Liver (tissue), 9 donors: ENCODE measurements around the gene TMEM120B. TPM values are rescaled to one million over a fixed set of nuclear protein-coding genes. Genes with fewer than 3 reads are reported as not detected.

Source experiments
- DNase-seq: peaks from one replicate; pipeline ENCODE4 v3.0.0-alpha.2; 2017; ENCODE audit warnings: low spot score
- H3K27ac ChIP-seq, 2 donors: one replicate each; pipeline ENCODE4 v1.7.0; 2013; ENCODE audit warnings: inconsistent platforms in 2 of 2, low read length in 2 of 2, control low read depth in 1 of 2, low read depth in 1 of 2, mild to moderate bottlenecking in 1 of 2
- H3K27me3 ChIP-seq, 4 donors: one replicate each; pipeline versions ENCODE4 v1.6.1 to v1.7.0; 2013; ENCODE audit warnings: low read length in 3 of 4, inconsistent platforms in 1 of 4, mild to moderate bottlenecking in 1 of 4, moderate library complexity in 1 of 4; ENCODE audit not compliant: control insufficient read depth in 4 of 4, insufficient read depth in 4 of 4
- H3K36me3 ChIP-seq, 4 donors: one replicate each; pipeline versions ENCODE4 v1.6.1 to v1.7.0; 2013; ENCODE audit warnings: low read length in 3 of 4, mild to moderate bottlenecking in 3 of 4, low read depth in 1 of 4, moderate library complexity in 1 of 4; ENCODE audit not compliant: control insufficient read depth in 4 of 4, insufficient read depth in 3 of 4
- H3K4me1 ChIP-seq, 4 donors: one replicate each; pipeline versions ENCODE4 v1.6.1 to v1.7.0; 2013; ENCODE audit warnings: low read length in 3 of 4, mild to moderate bottlenecking in 3 of 4, moderate library complexity in 1 of 4; ENCODE audit not compliant: control insufficient read depth in 4 of 4, insufficient read depth in 4 of 4
- H3K4me3 ChIP-seq, 3 donors: one replicate each; pipeline versions ENCODE4 v1.6.1 to v1.7.0; 2013; ENCODE audit warnings: low read length in 3 of 3, control low read depth in 1 of 3, low read depth in 1 of 3, mild to moderate bottlenecking in 1 of 3
- H3K9ac ChIP-seq, 2 donors: one replicate each; pipeline ENCODE4 v1.7.0; 2013; ENCODE audit warnings: low read length in 2 of 2, mild to moderate bottlenecking in 2 of 2, moderate library complexity in 2 of 2, control low read depth in 1 of 2, low read depth in 1 of 2
- H3K9me3 ChIP-seq, 4 donors: one replicate each; pipeline versions ENCODE4 v1.6.1 to v1.7.0; 2013; ENCODE audit warnings: low read length in 3 of 4; ENCODE audit not compliant: control insufficient read depth in 4 of 4
- ATF3 ChIP-seq: IDR thresholded peaks from 2 replicates; pipeline ENCODE4 v1.6.1; 2016; ENCODE audit warnings: antibody characterized with exemption
- CTCF ChIP-seq: fragments of 150-350 bp; IDR thresholded peaks from 2 replicates; pipeline ENCODE4 v1.5.1; 2017; ENCODE audit warnings: improper control_type of control experiment, low read depth, low read length; ENCODE audit not compliant: missing input control
- EGR1 ChIP-seq, 2 donors: IDR thresholded peaks; 2 replicates each; pipeline ENCODE4 v1.6.1; 2016 to 2018; ENCODE audit warnings: antibody characterized with exemption in 2 of 2, low read depth in 2 of 2
- FOXA1 ChIP-seq: IDR thresholded peaks from 2 replicates; pipeline ENCODE4 v1.6.1; 2016; ENCODE audit warnings: antibody characterized with exemption
- GABPA ChIP-seq, 2 donors: IDR thresholded peaks in 1 of 2; conservative IDR thresholded peaks in 1 of 2; 2 replicates each; pipeline ENCODE4 v1.6.1; 2016; ENCODE audit warnings: antibody characterized with exemption in 2 of 2, mild to moderate bottlenecking in 1 of 2, moderate library complexity in 1 of 2
- HNF4A ChIP-seq, 2 donors: conservative IDR thresholded peaks; 2 replicates each; pipeline ENCODE4 v1.6.1; 2016; ENCODE audit warnings: antibody characterized with exemption in 2 of 2, mild to moderate bottlenecking in 2 of 2
- HNF4G ChIP-seq: IDR thresholded peaks from 2 replicates; pipeline ENCODE4 v1.6.1; 2016; ENCODE audit warnings: antibody characterized with exemption
- JUND ChIP-seq, 2 donors: IDR thresholded peaks; 2 replicates each; pipeline ENCODE4 v1.6.1; 2016; ENCODE audit warnings: antibody characterized with exemption in 2 of 2
- MAX ChIP-seq: IDR thresholded peaks from 2 replicates; pipeline ENCODE4 v1.6.1; 2016; ENCODE audit warnings: antibody characterized with exemption
- NR2F2 ChIP-seq: IDR thresholded peaks from 2 replicates; pipeline ENCODE4 v1.6.1; 2016; ENCODE audit warnings: antibody characterized with exemption
- RAD21 ChIP-seq, 2 donors: IDR thresholded peaks; 2 replicates each; pipeline ENCODE4 v1.6.1; 2016; ENCODE audit warnings: antibody characterized with exemption in 2 of 2, mild to moderate bottlenecking in 2 of 2
- REST ChIP-seq: IDR thresholded peaks from 2 replicates; pipeline ENCODE4 v1.6.1; 2016; ENCODE audit warnings: antibody characterized with exemption, mild to moderate bottlenecking
- SP1 ChIP-seq: IDR thresholded peaks from 2 replicates; pipeline ENCODE4 v1.6.1; 2018; ENCODE audit warnings: antibody characterized with exemption, mild to moderate bottlenecking
- TAF1 ChIP-seq: conservative IDR thresholded peaks from 2 replicates; pipeline ENCODE4 v1.6.1; 2016; ENCODE audit warnings: antibody characterized with exemption, mild to moderate bottlenecking
- YY1 ChIP-seq: IDR thresholded peaks from 2 replicates; pipeline ENCODE4 v1.6.1; 2016; ENCODE audit warnings: antibody characterized with exemption, mild to moderate bottlenecking
- ZBTB33 ChIP-seq: IDR thresholded peaks from 2 replicates; pipeline ENCODE4 v1.6.1; 2016; ENCODE audit warnings: antibody characterized with exemption
- WGBS: extraction: QIAGEN DNeasy Blood & Tissue Kit; methylation state at CpG from one replicate; pipeline ENCODE4 v1.1.7; 2013; 5-methylcytosine and 5-hydroxymethylcytosine counted together
- polyA plus RNA-seq, 2 donors: library from polyadenylated mRNA; stranded (reverse) in 1 of 2; unstranded in 1 of 2; fragments of 200-250 nt in 1 of 2; fragments of >200 nt in 1 of 2; fragmentation: Nextera tagmentation in 1 of 2; extraction: Ambion mirVana in 1 of 2; gene quantifications; one replicate each; pipeline versions ENCODE4 v1.2.1 to v1.2.3, GENCODE V29; 2013 to 2015
- total RNA-seq, 2 donors: library from RNA; depleted of rRNA; stranded (reverse); fragments of >200 nt; gene quantifications; one replicate each; pipeline ENCODE4 v1.2.3, GENCODE V29; 2014
- donor health status: healthy.
- donor health status: healthy.
- donor health status: healthy.
- donor health status: healthy.
- donor health status: healthy.

The TMEM120B gene
- total and polyA plus RNA-seq, 4 donors: 1.6 to 9.2 (median 3.4) TPM

- no peaks in the 10 kb centered on the region for H3K36me3 ChIP-seq
These were observed 21.3 kb downstream of the TMEM120B start for GRCh38 chr12:121733849-121734248.

More at GRCh38 chr12:121733849-121734248, 21.3 kb downstream of the TMEM120B start:
- TF ChIP-seq YY1 (no peak), RAD21 (IDR thresholded peaks at IDR 0.05) (no peak), MAX (no peak), GABPA (IDR thresholded peaks at IDR 0.05 in 1 of 2, conservative IDR thresholded peaks at IDR 0.05 in 1 of 2) (no peak), ATF3 (no peak), NR2F2 (no peak), CTCF (no peak), REST (no peak), EGR1 (IDR thresholded peaks at IDR 0.05; ENCODE audit: low read depth in 2 of 2) (no peak), FOXA1 (no peak), HNF4A (conservative IDR thresholded peaks at IDR 0.05) (no peak), ZBTB33 (no peak), JUND (IDR thresholded peaks at IDR 0.05) (no peak), SP1 (no peak), TAF1 (no peak), HNF4G (no peak)
- Histone ChIP-seq H3K27me3 (no peaks in the 10 kb centered on the region), H3K9me3 (no peaks in the 10 kb centered on the region), H3K4me3 (no peak overlapping the region), H3K4me1 (no peaks in the 10 kb centered on the region), H3K27ac (no peak overlapping the region), H3K9ac (no peak overlapping the region)
- no peak for DNase-seq
- 95% methylated on average over 8 of the region's 8 CpGs for WGBS
